Right lobe of liver (tissue), 4 donors: ENCODE data around the gene ZNF672.

Source experiments
- CTCF ChIP-seq, 4 donors: fragments of 200-600 bp in 3 of 4; fragments of 450-650 bp in 1 of 4; IDR thresholded peaks; one replicate each; pipeline versions ENCODE4 v1.5.1 to v1.8.0; 2016 to 2022; ENCODE audit warnings: antibody characterized with exemption in 4 of 4, mild to moderate bottlenecking in 2 of 4
- POLR2A ChIP-seq: fragments of 450-650 bp; IDR thresholded peaks from one replicate; pipeline ENCODE4 v1.6.1; 2017; ENCODE audit warnings: antibody characterized with exemption, mild to moderate bottlenecking
- donor health status: DM: no; HTN: no; CAD: no.
- donor health status: DM: no; HTN: no; CAD: no.
- donor health status: DM: no; HTN: yes; CAD: no.

GRCh38 chr1:248856176-248856575 lies 18.2 kb downstream of the ZNF672 start:
- TF ChIP-seq CTCF (IDR thresholded peaks at IDR 0.05) (no peak), POLR2A (no peak)
